Activated naive CD4-positive, alpha-beta T cell treated with Interleukin-2 at 50 U/mL for 16 hours (primary cell): ENCODE data around the gene ABCC11.
"Not testable (repeated sequence)": the region's sequence is repeated elsewhere in the genome, so short reads cannot be mapped to it uniquely, and the experiment has no call there.

Experiments
- DNase-seq: peaks from one replicate; pipeline ENCODE4 v3.0.0-alpha.2; 2020

ABCC11 gene

DNA sequence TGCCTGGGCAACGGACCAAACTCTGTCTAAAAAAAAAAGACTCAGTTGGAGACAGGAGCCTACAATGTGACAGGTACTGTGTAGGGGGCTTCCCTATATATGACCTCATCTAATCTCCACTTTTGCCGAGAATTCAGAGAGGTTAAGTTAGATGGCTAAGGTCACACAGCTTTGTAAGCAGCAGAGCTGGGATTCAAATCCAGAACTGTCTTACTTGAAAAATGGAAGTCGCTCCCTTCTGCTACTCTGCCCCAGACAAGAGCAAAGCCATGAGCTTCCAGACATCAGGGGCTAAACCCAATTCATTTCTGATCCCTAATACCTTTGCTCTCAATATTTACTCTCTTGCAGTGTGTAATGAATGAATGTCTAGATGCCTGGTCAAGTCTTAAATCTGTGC is 50.0 kb downstream of the ABCC11 start:
- no peak for DNase-seq

DNA sequence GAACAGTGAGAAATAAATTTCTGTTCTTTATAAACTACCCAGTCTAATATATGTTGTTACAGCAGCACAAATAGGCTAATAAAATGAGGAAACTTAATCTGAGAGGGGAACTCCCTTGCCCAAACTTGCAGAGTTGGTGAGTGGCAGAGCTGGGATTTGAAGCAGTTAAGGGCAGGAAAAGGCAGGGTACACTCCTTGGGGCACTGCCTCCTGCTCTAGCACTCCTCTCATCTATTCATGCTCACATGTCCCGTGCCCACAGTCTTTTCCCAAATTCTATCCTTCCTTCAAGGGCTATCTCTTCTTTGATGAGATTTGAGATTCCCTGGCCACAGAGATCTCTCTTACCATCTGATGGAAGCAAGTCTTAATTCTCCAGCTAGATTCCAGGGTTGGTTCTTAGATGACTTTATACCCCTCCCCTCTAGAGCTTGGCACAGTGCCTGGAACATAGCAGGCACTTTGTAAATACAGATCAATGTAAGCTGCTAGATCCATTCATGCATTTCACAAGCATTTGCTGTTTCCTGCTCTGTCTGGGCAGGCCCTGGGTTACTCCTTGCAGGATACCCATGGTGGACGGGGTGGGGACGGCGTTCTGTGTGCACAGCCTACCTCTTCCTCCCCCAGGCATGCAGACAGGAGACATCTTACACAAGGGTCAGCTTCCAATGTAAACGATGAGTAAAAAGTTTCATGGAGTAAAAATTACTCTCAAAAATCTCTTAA is 52.3 kb downstream of the ABCC11 start:
- no peak for DNase-seq

GRCh38 chr16:48193846-48194245 is 53.5 kb downstream of the ABCC11 start:
- no peak for DNase-seq

GRCh38 chr16:48188449-48189102 is 58.8 kb downstream of the ABCC11 start:
- no peak for DNase-seq

DNA sequence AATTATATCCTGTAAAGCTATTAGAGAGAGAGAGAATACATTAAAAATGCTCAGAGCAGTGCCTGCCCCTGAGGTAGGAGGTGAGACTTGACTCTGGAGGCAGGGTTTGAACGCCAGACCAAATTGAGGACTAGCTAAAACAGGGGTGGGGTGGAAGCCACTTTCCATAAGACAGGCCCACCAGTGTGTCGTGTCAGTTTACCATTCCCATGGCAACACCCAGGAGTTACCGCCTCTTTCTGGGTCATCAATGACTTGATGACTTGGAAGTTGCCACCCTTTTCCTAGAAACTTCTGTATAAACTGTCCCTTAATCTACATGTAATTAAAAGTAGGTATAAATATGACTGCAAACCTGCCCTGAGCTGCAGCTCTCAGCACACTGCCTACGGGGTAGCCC is 59.6 kb downstream of the ABCC11 start:
- no peak for DNase-seq

- DNase-seq, result no peak
These were observed 62.7 kb downstream of the ABCC11 start for GRCh38 chr16:48184681-48185080.

- DNase-seq, result no peak
These were observed 64.3 kb downstream of the ABCC11 start for GRCh38 chr16:48182979-48183537.

DNA sequence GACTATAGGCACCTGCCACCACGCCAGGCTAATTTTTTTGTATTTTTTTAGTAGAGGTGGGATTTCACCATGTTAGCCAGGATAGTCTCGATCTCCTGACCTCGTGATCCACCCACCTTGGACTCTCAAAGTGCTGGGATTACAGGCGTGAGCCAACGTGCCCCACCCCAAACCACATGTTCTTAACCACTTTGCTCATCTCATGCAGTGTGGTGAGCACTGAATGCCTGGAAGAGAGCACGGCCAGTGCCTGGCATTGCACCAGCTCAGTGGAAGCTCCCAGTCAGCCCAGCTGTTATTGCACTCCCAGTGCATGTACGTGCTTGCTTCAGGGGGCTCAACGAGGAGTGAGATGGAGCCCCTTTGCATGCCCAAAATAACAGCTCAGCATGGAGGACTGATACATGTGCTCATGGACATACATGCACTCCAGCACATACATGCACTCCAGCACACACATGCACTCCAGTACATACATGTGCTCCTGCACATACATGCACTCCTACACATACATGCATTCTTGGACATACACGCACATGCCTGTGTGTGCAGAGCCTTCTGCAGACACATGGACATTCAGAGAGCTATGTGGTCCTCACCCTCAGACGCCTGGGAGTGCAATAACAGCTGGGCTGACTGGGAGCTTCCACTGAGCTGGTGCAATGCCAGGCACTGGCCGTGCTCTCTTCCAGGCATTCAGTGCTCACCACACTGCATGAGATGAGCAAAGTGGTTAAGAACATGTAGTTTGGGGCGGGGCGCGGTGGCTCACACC is 65.4 kb downstream of the ABCC11 start:
- DNase-seq, result not testable (repeated sequence)

- no peak for DNase-seq
These were observed 66.4 kb downstream of the ABCC11 start for GRCh38 chr16:48180868-48181480.

GRCh38 chr16:48176635-48177408 is 70.5 kb downstream of the ABCC11 start:
- no peak for DNase-seq

DNA sequence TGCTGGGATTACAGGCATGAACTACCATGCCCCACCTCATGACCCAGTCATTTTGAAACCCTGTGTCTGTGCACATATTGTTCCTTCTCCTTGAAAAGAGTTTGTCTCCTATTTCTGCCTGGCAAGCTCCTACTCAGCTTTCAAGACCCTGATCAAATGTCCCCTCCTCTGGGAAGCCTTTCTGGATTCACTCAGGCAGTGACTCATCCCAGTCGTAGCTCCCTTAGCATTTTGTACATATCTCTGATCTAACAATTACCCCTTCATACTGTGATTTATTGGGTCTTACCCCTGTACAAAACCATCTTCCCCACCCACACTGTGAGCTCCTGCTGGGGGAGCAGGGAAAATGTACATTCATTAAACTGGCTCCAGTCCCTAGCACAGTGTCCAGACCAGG is 73.5 kb downstream of the ABCC11 start:
- no peak for DNase-seq

GRCh38 chr16:48172682-48173081 is 74.7 kb downstream of the ABCC11 start:
- DNase-seq, result no peak

- no peak for DNase-seq
These were observed 77.4 kb downstream of the ABCC11 start for GRCh38 chr16:48169896-48170295.

DNA sequence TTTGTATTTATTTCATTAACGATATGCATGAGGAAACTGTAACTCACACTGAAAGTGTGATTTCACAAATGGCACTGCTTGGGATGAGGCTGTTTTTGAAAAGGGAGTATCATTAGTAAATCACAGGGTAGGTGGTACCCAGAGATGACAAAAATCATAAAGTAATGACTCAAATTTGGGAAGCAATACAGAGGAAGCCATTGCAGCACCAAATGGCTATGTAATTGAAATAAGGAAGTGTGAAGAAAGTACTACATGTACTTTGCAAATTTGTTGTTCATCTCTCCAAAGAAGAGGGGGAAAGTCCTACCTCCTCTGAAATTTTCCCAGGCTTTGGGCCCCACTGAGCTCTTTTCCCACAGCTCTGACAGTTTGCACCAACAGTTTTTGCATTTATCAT is 79.3 kb downstream of the ABCC11 start:
- DNase-seq, result no peak

DNA sequence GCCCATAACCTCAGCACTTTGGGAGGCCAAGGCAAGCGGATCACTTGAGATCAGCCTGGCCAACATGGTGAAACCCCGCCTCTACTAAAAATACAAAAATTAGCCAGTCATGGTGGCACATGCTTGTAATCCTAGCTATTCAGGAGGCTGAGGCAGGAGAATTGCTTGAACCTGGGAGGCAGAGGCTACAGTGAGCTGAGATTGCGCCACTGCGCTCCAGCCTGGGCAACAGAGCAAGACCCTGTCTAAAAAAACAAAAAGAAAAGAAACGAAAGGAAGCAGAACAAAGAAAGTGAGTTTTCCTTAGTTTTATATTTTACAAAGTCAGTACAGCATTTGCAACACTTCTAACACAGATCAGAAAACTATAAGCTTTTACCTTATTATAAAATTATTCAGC is 80.7 kb downstream of the ABCC11 start:
- DNase-seq, result not testable (repeated sequence)

- no peak for DNase-seq
These were observed 81.3 kb downstream of the ABCC11 start for GRCh38 chr16:48165961-48166578.

DNA sequence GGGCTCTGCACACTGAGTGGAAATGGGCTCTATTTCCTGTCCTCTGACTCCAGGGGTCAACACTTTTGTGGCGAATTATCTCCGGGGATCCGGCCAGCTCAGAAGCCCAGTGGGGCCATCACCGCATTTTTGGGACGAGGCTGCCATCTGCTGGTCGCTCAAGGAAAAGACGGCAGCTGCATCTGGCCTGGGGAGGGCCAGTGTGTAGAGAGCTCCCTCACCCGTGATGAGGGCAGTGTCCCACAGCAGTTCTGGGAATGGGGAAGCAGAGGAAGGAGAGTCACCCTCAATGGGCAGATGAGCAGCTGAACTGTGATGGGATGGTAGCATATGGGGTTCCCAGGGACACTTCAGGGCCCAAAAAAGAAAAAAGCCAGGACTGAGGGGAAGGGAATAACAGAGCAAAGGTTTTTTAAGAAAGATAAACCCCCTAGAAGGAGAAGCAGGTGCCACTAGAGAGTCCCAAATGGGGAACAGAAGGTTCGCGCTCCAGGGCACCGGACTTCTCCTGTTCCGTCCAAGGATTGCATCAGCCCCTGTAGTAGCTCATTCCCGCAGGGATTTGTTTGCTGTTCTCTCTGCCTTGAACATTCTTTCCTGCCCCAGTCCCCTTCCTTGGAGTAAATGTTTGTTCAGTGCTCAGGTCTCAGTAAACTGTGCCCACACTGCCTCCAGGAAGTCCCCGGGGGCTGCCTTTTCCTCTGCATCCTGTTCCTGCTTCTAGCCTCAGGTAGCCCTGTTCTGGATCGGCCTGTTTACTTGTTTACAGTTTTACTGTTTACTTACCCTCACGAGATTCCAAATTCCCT is 82.2 kb downstream of the ABCC11 start:
- peak; percentile 73 for DNase-seq

- DNase-seq, result no peak
These were observed 84.4 kb downstream of the ABCC11 start for GRCh38 chr16:48162839-48163410.

- DNase-seq, result no peak
These were observed 85.4 kb downstream of the ABCC11 start for GRCh38 chr16:48161906-48162305.

- no peak for DNase-seq
These were observed 86.8 kb downstream of the ABCC11 start for GRCh38 chr16:48160575-48160974.

- peak; percentile 38 for DNase-seq
These were observed 89.0 kb downstream of the ABCC11 start for GRCh38 chr16:48158296-48158695.
